ENCODE results near the gene ALAS1.

The ALAS1 gene

GRCh38 chr3:52191663-52192062, 6.3 kb upstream of the ALAS1 start:
- no peak overlapping the region for H3K27ac ChIP-seq (ENCODE audit: low read length)
- no peak overlapping the region for H3K4me3 ChIP-seq (ENCODE audit: low read length)
- H3K4me1 ChIP-seq (ENCODE audit: control insufficient read depth, low read depth, low read length): no peaks in the 10 kb centered on the region
- H3K9ac ChIP-seq (ENCODE audit: low read length): no peak overlapping the region
- H3K9me3 ChIP-seq (ENCODE audit: control insufficient read depth, low read depth, low read length): no peaks in the 10 kb centered on the region
- no peaks in the 10 kb centered on the region for H3K36me3 ChIP-seq (ENCODE audit: control insufficient read depth, low read depth, low read length)
- H3K27me3 ChIP-seq (ENCODE audit: control insufficient read depth, insufficient read depth, low read length): no peaks in the 10 kb centered on the region

GRCh38 chr3:52193065-52193464, 4.9 kb upstream of the ALAS1 start:
- no peak overlapping the region for H3K27ac ChIP-seq (ENCODE audit: low read length)
- H3K9me3 ChIP-seq (ENCODE audit: control insufficient read depth, low read depth, low read length): no peaks in the 10 kb centered on the region
- no peaks in the 10 kb centered on the region for H3K36me3 ChIP-seq (ENCODE audit: control insufficient read depth, low read depth, low read length)
- peaks cover 6% of the 10 kb centered on the region for H3K4me1 ChIP-seq (ENCODE audit: control insufficient read depth, low read depth, low read length)
- no peak overlapping the region for H3K9ac ChIP-seq (ENCODE audit: low read length)
- no peak overlapping the region for H3K4me3 ChIP-seq (ENCODE audit: low read length)
- no peaks in the 10 kb centered on the region for H3K27me3 ChIP-seq (ENCODE audit: control insufficient read depth, insufficient read depth, low read length)

GRCh38 chr3:52194485-52195290, 3.3 kb upstream of the ALAS1 start:
- peaks cover 6% of the 10 kb centered on the region for H3K4me1 ChIP-seq (ENCODE audit: control insufficient read depth, low read depth, low read length)
- no peaks in the 10 kb centered on the region for H3K9me3 ChIP-seq (ENCODE audit: control insufficient read depth, low read depth, low read length)
- no peaks in the 10 kb centered on the region for H3K36me3 ChIP-seq (ENCODE audit: control insufficient read depth, low read depth, low read length)
- H3K27ac ChIP-seq (ENCODE audit: low read length): no peak overlapping the region
- H3K4me3 ChIP-seq (ENCODE audit: low read length): no peak overlapping the region
- no peaks in the 10 kb centered on the region for H3K27me3 ChIP-seq (ENCODE audit: control insufficient read depth, insufficient read depth, low read length)
- no peak overlapping the region for H3K9ac ChIP-seq (ENCODE audit: low read length)

GRCh38 chr3:52195291-52195597, 2.7 kb upstream of the ALAS1 start:
- no peaks in the 10 kb centered on the region for H3K9me3 ChIP-seq (ENCODE audit: control insufficient read depth, low read depth, low read length)
- no peak overlapping the region for H3K4me3 ChIP-seq (ENCODE audit: low read length)
- H3K27ac ChIP-seq (ENCODE audit: low read length): no peak overlapping the region
- H3K27me3 ChIP-seq (ENCODE audit: control insufficient read depth, insufficient read depth, low read length): no peaks in the 10 kb centered on the region
- H3K36me3 ChIP-seq (ENCODE audit: control insufficient read depth, low read depth, low read length): peaks cover 2% of the 10 kb centered on the region
- peaks cover 6% of the 10 kb centered on the region for H3K4me1 ChIP-seq (ENCODE audit: control insufficient read depth, low read depth, low read length)
- H3K9ac ChIP-seq (ENCODE audit: low read length): no peak overlapping the region

GRCh38 chr3:52195823-52196331, 2.1 kb upstream of the ALAS1 start:
- no peak overlapping the region for H3K27ac ChIP-seq (ENCODE audit: low read length)
- H3K4me3 ChIP-seq (ENCODE audit: low read length): no peak overlapping the region
- peaks cover 6% of the 10 kb centered on the region for H3K4me1 ChIP-seq (ENCODE audit: control insufficient read depth, low read depth, low read length)
- H3K9me3 ChIP-seq (ENCODE audit: control insufficient read depth, low read depth, low read length): no peaks in the 10 kb centered on the region
- H3K27me3 ChIP-seq (ENCODE audit: control insufficient read depth, insufficient read depth, low read length): no peaks in the 10 kb centered on the region
- no peak overlapping the region for H3K9ac ChIP-seq (ENCODE audit: low read length)
- H3K36me3 ChIP-seq (ENCODE audit: control insufficient read depth, low read depth, low read length): peaks cover 7% of the 10 kb centered on the region

GRCh38 chr3:52196977-52197376, 983 bp upstream of the ALAS1 start:
- Histone ChIP-seq H3K9ac (ENCODE audit: low read length) (peak overlapping the region; percentile 70), H3K27me3 (ENCODE audit: control insufficient read depth, insufficient read depth, low read length) (no peaks in the 10 kb centered on the region), H3K4me3 (ENCODE audit: low read length) (no peak overlapping the region), H3K4me1 (ENCODE audit: control insufficient read depth, low read depth, low read length) (peaks cover 6% of the 10 kb centered on the region), H3K27ac (ENCODE audit: low read length) (no peak overlapping the region), H3K9me3 (ENCODE audit: control insufficient read depth, low read depth, low read length) (no peaks in the 10 kb centered on the region), H3K36me3 (ENCODE audit: control insufficient read depth, low read depth, low read length) (peaks cover 15% of the 10 kb centered on the region)

GRCh38 chr3:52197499-52197841, 490 bp upstream of the ALAS1 start:
- peak overlapping the region; percentile 90 for H3K4me3 ChIP-seq (ENCODE audit: low read length)
- H3K9me3 ChIP-seq (ENCODE audit: control insufficient read depth, low read depth, low read length): no peaks in the 10 kb centered on the region
- H3K27me3 ChIP-seq (ENCODE audit: control insufficient read depth, insufficient read depth, low read length): no peaks in the 10 kb centered on the region
- H3K27ac ChIP-seq (ENCODE audit: low read length): peak overlapping the region; percentile 46
- peaks cover 6% of the 10 kb centered on the region for H3K4me1 ChIP-seq (ENCODE audit: control insufficient read depth, low read depth, low read length)
- peak overlapping the region; percentile 70 for H3K9ac ChIP-seq (ENCODE audit: low read length)
- peaks cover 18% of the 10 kb centered on the region for H3K36me3 ChIP-seq (ENCODE audit: control insufficient read depth, low read depth, low read length)

GRCh38 chr3:52198643-52199608, 966 bp downstream of the ALAS1 start:
- H3K4me1 ChIP-seq (ENCODE audit: control insufficient read depth, low read depth, low read length): peaks cover 6% of the 10 kb centered on the region

GRCh38 chr3:52200981-52201679, 3.2 kb downstream of the ALAS1 start:
- H3K4me3 ChIP-seq (ENCODE audit: low read length): no peak overlapping the region
- H3K36me3 ChIP-seq (ENCODE audit: control insufficient read depth, low read depth, low read length): peaks cover 54% of the 10 kb centered on the region
- no peaks in the 10 kb centered on the region for H3K9me3 ChIP-seq (ENCODE audit: control insufficient read depth, low read depth, low read length)
- no peak overlapping the region for H3K27ac ChIP-seq (ENCODE audit: low read length)
- peaks cover 6% of the 10 kb centered on the region for H3K4me1 ChIP-seq (ENCODE audit: control insufficient read depth, low read depth, low read length)
- no peaks in the 10 kb centered on the region for H3K27me3 ChIP-seq (ENCODE audit: control insufficient read depth, insufficient read depth, low read length)
- no peak overlapping the region for H3K9ac ChIP-seq (ENCODE audit: low read length)

More at GRCh38 chr3:52198643-52199608, 966 bp downstream of the ALAS1 start:
- Histone ChIP-seq H3K4me3 (ENCODE audit: low read length) (peak overlapping the region; percentile 90), H3K9ac (ENCODE audit: low read length) (peak overlapping the region; percentile 70), H3K36me3 (ENCODE audit: control insufficient read depth, low read depth, low read length) (peaks cover 33% of the 10 kb centered on the region), H3K9me3 (ENCODE audit: control insufficient read depth, low read depth, low read length) (no peaks in the 10 kb centered on the region), H3K27me3 (ENCODE audit: control insufficient read depth, insufficient read depth, low read length) (no peaks in the 10 kb centered on the region), H3K27ac (ENCODE audit: low read length) (no peak overlapping the region)

GRCh38 chr3:52202384-52203077, 4.6 kb downstream of the ALAS1 start:
- H3K4me3 ChIP-seq (ENCODE audit: low read length): no peak overlapping the region
- no peak overlapping the region for H3K9ac ChIP-seq (ENCODE audit: low read length)
- H3K27me3 ChIP-seq (ENCODE audit: control insufficient read depth, insufficient read depth, low read length): no peaks in the 10 kb centered on the region
- H3K36me3 ChIP-seq (ENCODE audit: control insufficient read depth, low read depth, low read length): peaks cover 64% of the 10 kb centered on the region
- peaks cover 2% of the 10 kb centered on the region for H3K4me1 ChIP-seq (ENCODE audit: control insufficient read depth, low read depth, low read length)
- no peaks in the 10 kb centered on the region for H3K9me3 ChIP-seq (ENCODE audit: control insufficient read depth, low read depth, low read length)
- no peak overlapping the region for H3K27ac ChIP-seq (ENCODE audit: low read length)

- Histone ChIP-seq H3K9ac (ENCODE audit: low read length) (no peak overlapping the region), H3K36me3 (ENCODE audit: control insufficient read depth, low read depth, low read length) (peaks cover 76% of the 10 kb centered on the region), H3K27me3 (ENCODE audit: control insufficient read depth, insufficient read depth, low read length) (no peaks in the 10 kb centered on the region), H3K4me1 (ENCODE audit: control insufficient read depth, low read depth, low read length) (no peaks in the 10 kb centered on the region), H3K9me3 (ENCODE audit: control insufficient read depth, low read depth, low read length) (no peaks in the 10 kb centered on the region), H3K27ac (ENCODE audit: low read length) (no peak overlapping the region), H3K4me3 (ENCODE audit: low read length) (no peak overlapping the region)
Observed at GRCh38 chr3:52203701-52204100, 5.7 kb downstream of the ALAS1 start.
